Measurements from ENCODE around the gene ZNF264.
"Not testable (repeated sequence)": the region's sequence is repeated elsewhere in the genome, so short reads cannot be mapped to it uniquely, and the experiment has no call there.

Gene ZNF264

GRCh38 chr19:57191141-57192076 lies at the start of gene ZNF264:
ZNF264 (plus strand) TSS chr19:57191500; CDS start chr19:57191914, 414 bp downstream.
- DNase-seq = peak; percentile 90

GRCh38 chr19:57141699-57142098 lies 49.6 kb upstream of the ZNF264 start:
- DNase-seq = no peak

GRCh38 chr19:57152921-57153320 lies 38.4 kb upstream of the ZNF264 start:
- DNase-seq = no peak

- no peak for DNase-seq
Observed at GRCh38 chr19:57161985-57162539, 29.2 kb upstream of the ZNF264 start.

GRCh38 chr19:57165846-57166245 lies 25.5 kb upstream of the ZNF264 start:
- DNase-seq = no peak

GRCh38 chr19:57167385-57167784 lies 23.9 kb upstream of the ZNF264 start, which contains the start of gene DUXA:
DUXA (minus strand) TSS chr19:57167485; CDS start chr19:57167443, 42 bp downstream.
- DNase-seq = no peak

- DNase-seq = peak; percentile 41
Observed at GRCh38 chr19:57171551-57172081, 19.7 kb upstream of the ZNF264 start.

GRCh38 chr19:57190301-57190700 lies 999 bp upstream of the ZNF264 start:
- DNase-seq = no peak

- DNase-seq = no peak
Observed at GRCh38 chr19:57192077-57192420, 749 bp downstream of the ZNF264 start.

- DNase-seq = peak; percentile 10
Observed at GRCh38 chr19:57192993-57193392, 1.7 kb downstream of the ZNF264 start.

- DNase-seq = not testable (repeated sequence)
Observed at GRCh38 chr19:57197874-57198273, 6.6 kb downstream of the ZNF264 start.

GRCh38 chr19:57202160-57202559 lies 10.9 kb downstream of the ZNF264 start:
- DNase-seq = no peak

GRCh38 chr19:57210381-57210780 lies 19.1 kb downstream of the ZNF264 start:
- no peak for DNase-seq

GRCh38 chr19:57212109-57212508 lies 20.8 kb downstream of the ZNF264 start:
- DNase-seq = no peak

GRCh38 chr19:57227502-57227901 lies 36.2 kb downstream of the ZNF264 start:
- DNase-seq = no peak

- DNase-seq = no peak
Observed at GRCh38 chr19:57231686-57232085, 40.4 kb downstream of the ZNF264 start.

- DNase-seq = no peak
Observed at GRCh38 chr19:57233207-57233606, 41.9 kb downstream of the ZNF264 start.

- no peak for DNase-seq
Observed at GRCh38 chr19:57239982-57240310, 48.6 kb downstream of the ZNF264 start.

- peak; percentile 97 for DNase-seq
Observed at GRCh38 chr19:57240311-57241090, 49.2 kb downstream of the ZNF264 start, which contains the start of gene ZNF805. ZNF805 (plus strand) TSS chr19:57240632; CDS start chr19:57240892, 260 bp downstream.

GRCh38 chr19:57241176-57241575 lies 49.9 kb downstream of the ZNF264 start:
- no peak for DNase-seq

- DNase-seq = no peak
Observed at GRCh38 chr19:57242821-57243220, 51.5 kb downstream of the ZNF264 start.

- no peak for DNase-seq
Observed at GRCh38 chr19:57244513-57244912, 53.2 kb downstream of the ZNF264 start.

- DNase-seq = no peak
Observed at GRCh38 chr19:57245066-57245465, 53.8 kb downstream of the ZNF264 start.
